Tibial nerve (tissue), 4 donors: Measurements from ENCODE around the gene PFN1. TPM values are rescaled to one million over a fixed set of nuclear protein-coding genes. Genes with fewer than 3 reads are reported as not detected.
A peak's percentile ranks its signal among the peaks of the same experiment; 100 is the strongest.

Experiments used
- DNase-seq, 2 donors: peaks; one replicate each; pipeline ENCODE4 v3.0.0-alpha.2; 2019; ENCODE audit warnings: low spot score in 2 of 2
- H3K27ac ChIP-seq, 4 donors: fragments of 200-600 bp; sonication (generic) in 3 of 4; one replicate each; pipeline ENCODE4 v1.5.1; 2017 to 2019; ENCODE audit warnings: mild to moderate bottlenecking in 1 of 4
- H3K27me3 ChIP-seq, 2 donors: fragments of 200-600 bp; sonication (generic) in 1 of 2; one replicate each; pipeline versions ENCODE4 v1.5.1 to v1.6.0; 2017 to 2019
- H3K36me3 ChIP-seq, 3 donors: fragments of 200-600 bp; sonication (generic); one replicate each; pipeline ENCODE4 v1.5.1; 2018 to 2019
- H3K4me1 ChIP-seq, 4 donors: fragments of 200-600 bp; sonication (generic) in 3 of 4; one replicate each; pipeline ENCODE4 v1.5.1; 2017 to 2019
- H3K4me3 ChIP-seq, 4 donors: fragments of 200-600 bp; sonication (generic) in 3 of 4; one replicate each; pipeline ENCODE4 v1.5.1; 2017 to 2019; ENCODE audit warnings: mild to moderate bottlenecking in 1 of 4, moderate library complexity in 1 of 4
- H3K9me3 ChIP-seq, 4 donors: fragments of 200-600 bp; sonication (generic) in 3 of 4; one replicate each; pipeline ENCODE4 v1.5.1; 2017 to 2019
- EP300 ChIP-seq, 2 donors: sonication (generic); formaldehyde crosslinking; IDR thresholded peaks; one replicate each; pipeline ENCODE4 v1.6.1; 2017; ENCODE audit warnings: antibody characterized with exemption in 2 of 2, mild to moderate bottlenecking in 1 of 2
- POLR2A ChIP-seq, 2 donors: fragments of 450-650 bp; IDR thresholded peaks; one replicate each; pipeline ENCODE4 v1.6.1; 2017; ENCODE audit warnings: antibody characterized with exemption in 2 of 2, mild to moderate bottlenecking in 2 of 2, moderate library complexity in 2 of 2
- WGBS, 2 donors: methylation state at CpG; one replicate each; pipeline ENCODE4 v1.1.5; 2018; 5-methylcytosine and 5-hydroxymethylcytosine counted together
- total RNA-seq, 4 donors: library from RNA; depleted of rRNA; stranded (reverse); fragments of >200 nt; gene quantifications; one replicate each; pipeline ENCODE4 v1.1.0, GENCODE V29; 2016
- TF ChIP-seq, protein P1 (sequence below), 5 experiments: fragments of 200-600 bp in 3 of 5; fragments of 450-650 bp in 2 of 5; sonication (generic) in 3 of 5; IDR thresholded peaks; one replicate each; pipeline ENCODE4 v1.5.1; 2016 to 2019; ENCODE audit warnings: antibody characterized with exemption in 5 of 5, mild to moderate bottlenecking in 3 of 5, moderate library complexity in 2 of 5

PFN1 gene
- total RNA-seq, 4 donors from 2014 or later = 422 to 1,004 (median 483) TPM

GRCh38 chr17:4967539-4968485 is 19.5 kb upstream of the PFN1 start, which contains the start of gene SPAG7:
Gene SPAG7 (minus strand): TSS chr17:4967817. CDS start chr17:4967804, 13 bp downstream.
- 1% methylated on average over 55 to 60 of the region's 66 CpGs for WGBS, 2 donors
- Histone ChIP-seq H3K9me3 (no peaks in the 10 kb centered on the region), H3K4me3 (peak within 1 kb of the TSS; percentile 64 to 87 (median 70)), H3K27ac (peak within 1 kb of the TSS; percentile 90 to 96 (median 94)), H3K36me3 (peaks cover 0 to 34% (median 11%) of the 10 kb centered on the region in 3 donors), H3K27me3 (no peaks in the 10 kb centered on the region), H3K4me1 (peaks cover 0 to 44% (median 22%) of the 10 kb centered on the region in 4 donors)
- TF ChIP-seq POLR2A (IDR thresholded peaks at IDR 0.05) (peak; percentile 66 to 77), EP300 (IDR thresholded peaks at IDR 0.05) (peak in 1 of 2 donors; percentile 97)
- TF ChIP-seq, protein P1, sequence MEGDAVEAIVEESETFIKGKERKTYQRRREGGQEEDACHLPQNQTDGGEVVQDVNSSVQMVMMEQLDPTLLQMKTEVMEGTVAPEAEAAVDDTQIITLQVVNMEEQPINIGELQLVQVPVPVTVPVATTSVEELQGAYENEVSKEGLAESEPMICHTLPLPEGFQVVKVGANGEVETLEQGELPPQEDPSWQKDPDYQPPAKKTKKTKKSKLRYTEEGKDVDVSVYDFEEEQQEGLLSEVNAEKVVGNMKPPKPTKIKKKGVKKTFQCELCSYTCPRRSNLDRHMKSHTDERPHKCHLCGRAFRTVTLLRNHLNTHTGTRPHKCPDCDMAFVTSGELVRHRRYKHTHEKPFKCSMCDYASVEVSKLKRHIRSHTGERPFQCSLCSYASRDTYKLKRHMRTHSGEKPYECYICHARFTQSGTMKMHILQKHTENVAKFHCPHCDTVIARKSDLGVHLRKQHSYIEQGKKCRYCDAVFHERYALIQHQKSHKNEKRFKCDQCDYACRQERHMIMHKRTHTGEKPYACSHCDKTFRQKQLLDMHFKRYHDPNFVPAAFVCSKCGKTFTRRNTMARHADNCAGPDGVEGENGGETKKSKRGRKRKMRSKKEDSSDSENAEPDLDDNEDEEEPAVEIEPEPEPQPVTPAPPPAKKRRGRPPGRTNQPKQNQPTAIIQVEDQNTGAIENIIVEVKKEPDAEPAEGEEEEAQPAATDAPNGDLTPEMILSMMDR (IDR thresholded peaks at IDR 0.05) = no peak
- DNase-seq = peak; percentile 89 to 91

- TF ChIP-seq POLR2A (IDR thresholded peaks at IDR 0.05) = no peak
- TF ChIP-seq, protein P1 (IDR thresholded peaks at IDR 0.05) = no peak
- TF ChIP-seq EP300 (IDR thresholded peaks at IDR 0.05) = no peak
- peak; percentile 96 to 97 for DNase-seq
- 0% methylated on average over 27 to 42 of the region's 42 CpGs for WGBS, 2 donors
These were observed 18.7 kb upstream of the PFN1 start for GRCh38 chr17:4966844-4967538.

GRCh38 chr17:4965311-4965986 is 17.1 kb upstream of the PFN1 start:
- H3K27ac ChIP-seq = peak overlapping the region in 2 of 4 donors; percentile 93 to 94
- WGBS, 2 donors = 97% methylated on average over 15 of the region's 15 CpGs
- TF ChIP-seq EP300 (IDR thresholded peaks at IDR 0.05) (no peak), POLR2A (IDR thresholded peaks at IDR 0.05) (no peak)
- TF ChIP-seq, protein P1 (IDR thresholded peaks at IDR 0.05) = no peak
- DNase-seq = no peak
- H3K9me3 ChIP-seq = no peaks in the 10 kb centered on the region
- H3K27me3 ChIP-seq = no peaks in the 10 kb centered on the region
- H3K4me3 ChIP-seq = peak overlapping the region in 1 of 4 donors; percentile 76
- peaks cover 0 to 32% (median 0%) of the 10 kb centered on the region in 3 donors for H3K36me3 ChIP-seq
- H3K4me1 ChIP-seq = peaks cover 0 to 41% (median 22%) of the 10 kb centered on the region in 4 donors

More at GRCh38 chr17:4966844-4967538, 18.7 kb upstream of the PFN1 start:
- Histone ChIP-seq H3K27me3 (no peaks in the 10 kb centered on the region), H3K4me1 (peaks cover 0 to 44% (median 22%) of the 10 kb centered on the region in 4 donors), H3K36me3 (peaks cover 0 to 32% (median 3%) of the 10 kb centered on the region in 3 donors), H3K4me3 (peak overlapping the region; percentile 64 to 87 (median 70)), H3K27ac (peak overlapping the region; percentile 90 to 96 (median 94)), H3K9me3 (no peaks in the 10 kb centered on the region)

GRCh38 chr17:4960279-4960922 is 12.1 kb upstream of the PFN1 start:
- H3K9me3 ChIP-seq = no peaks in the 10 kb centered on the region
- TF ChIP-seq EP300 (IDR thresholded peaks at IDR 0.05) = no peak
- WGBS, 2 donors = 82 to 84% methylated on average over 9 of the region's 9 CpGs

More at GRCh38 chr17:4960279-4960922, 12.1 kb upstream of the PFN1 start:
- no peaks in the 10 kb centered on the region for H3K27me3 ChIP-seq
- H3K4me3 ChIP-seq = no peak overlapping the region
- no peak overlapping the region for H3K27ac ChIP-seq
- H3K4me1 ChIP-seq = peaks cover 0 to 4% (median 0%) of the 10 kb centered on the region in 4 donors
- DNase-seq = no peak
- H3K36me3 ChIP-seq = peaks cover 0 to 58% (median 0%) of the 10 kb centered on the region in 3 donors
